Inflammatory macrophage treated with lipopolysaccharide for 1 hour (primary cell): ENCODE results near the gene KANK2.

Experiments used
- DNase-seq, 2 donors: peaks; one replicate each; pipeline ENCODE4 v3.0.0-alpha.2; 2020 to 2022

The KANK2 gene

GRCh38 chr19:11225172-11225571, 27.8 kb upstream of the KANK2 start:
- DNase-seq = no peak

DNA sequence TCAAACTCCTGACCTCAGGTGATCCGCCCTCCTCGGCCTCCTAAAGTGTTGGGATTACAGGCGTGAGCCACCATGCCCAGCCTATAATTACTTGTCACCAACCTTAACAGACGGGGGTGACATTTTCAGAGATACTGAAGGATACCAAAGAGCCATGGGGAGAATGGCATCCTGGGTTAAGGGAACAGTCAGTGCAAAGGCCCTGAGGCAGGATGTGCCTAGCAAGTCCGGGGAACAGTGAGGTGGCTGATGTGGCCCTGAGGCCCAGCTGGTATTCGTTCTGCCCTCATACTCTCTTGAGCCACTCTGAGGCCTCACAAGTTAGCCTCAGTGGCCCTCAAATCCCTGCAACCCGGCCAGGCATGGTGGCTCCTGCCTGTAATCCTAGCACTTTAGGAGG, 27.1 kb upstream of the KANK2 start:
- no peak for DNase-seq

GRCh38 chr19:11223200-11223599, 25.9 kb upstream of the KANK2 start:
- peak in 1 of 2 donors; percentile 29 for DNase-seq

- DNase-seq = no peak
Observed at GRCh38 chr19:11221082-11221598, 23.8 kb upstream of the KANK2 start.

DNA sequence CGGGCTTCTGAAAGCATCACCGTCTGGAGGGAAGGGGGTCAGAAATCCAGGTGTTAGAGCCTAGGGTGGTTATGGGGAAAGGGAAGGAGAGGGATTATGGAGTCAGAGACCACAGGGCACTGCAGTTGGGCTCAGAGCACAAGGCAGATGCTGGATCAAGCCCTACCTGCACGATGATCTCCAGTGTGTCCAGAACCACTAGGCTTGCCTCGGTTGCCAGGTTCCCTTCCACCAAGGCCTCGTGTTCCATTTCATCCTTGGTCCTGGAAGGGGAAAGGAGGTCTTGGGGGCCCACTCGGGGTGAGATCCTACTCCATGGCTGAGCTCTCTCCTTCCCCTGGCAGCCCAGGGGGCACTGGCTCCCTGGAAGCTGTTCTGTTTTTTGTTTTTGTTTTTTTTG, 17.0 kb upstream of the KANK2 start:
- no peak for DNase-seq

DNA sequence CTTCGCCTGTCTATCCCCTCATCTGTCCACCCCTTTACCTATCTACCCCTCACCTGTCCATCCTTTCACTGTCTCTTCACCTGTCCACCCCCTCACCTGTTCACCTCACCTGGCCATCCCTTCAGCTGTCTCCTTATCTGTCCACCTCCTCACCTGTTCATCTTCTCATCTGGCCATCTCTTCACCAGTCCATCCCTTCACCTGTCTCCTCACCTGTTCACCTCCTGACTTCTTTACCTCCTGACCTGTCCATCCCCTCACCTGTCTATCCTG, 13.2 kb upstream of the KANK2 start:
- DNase-seq = no peak

GRCh38 chr19:11209839-11210655, 12.7 kb upstream of the KANK2 start:
- DNase-seq = no peak

- DNase-seq = no peak
Observed at GRCh38 chr19:11208561-11209471, 11.5 kb upstream of the KANK2 start.

DNA sequence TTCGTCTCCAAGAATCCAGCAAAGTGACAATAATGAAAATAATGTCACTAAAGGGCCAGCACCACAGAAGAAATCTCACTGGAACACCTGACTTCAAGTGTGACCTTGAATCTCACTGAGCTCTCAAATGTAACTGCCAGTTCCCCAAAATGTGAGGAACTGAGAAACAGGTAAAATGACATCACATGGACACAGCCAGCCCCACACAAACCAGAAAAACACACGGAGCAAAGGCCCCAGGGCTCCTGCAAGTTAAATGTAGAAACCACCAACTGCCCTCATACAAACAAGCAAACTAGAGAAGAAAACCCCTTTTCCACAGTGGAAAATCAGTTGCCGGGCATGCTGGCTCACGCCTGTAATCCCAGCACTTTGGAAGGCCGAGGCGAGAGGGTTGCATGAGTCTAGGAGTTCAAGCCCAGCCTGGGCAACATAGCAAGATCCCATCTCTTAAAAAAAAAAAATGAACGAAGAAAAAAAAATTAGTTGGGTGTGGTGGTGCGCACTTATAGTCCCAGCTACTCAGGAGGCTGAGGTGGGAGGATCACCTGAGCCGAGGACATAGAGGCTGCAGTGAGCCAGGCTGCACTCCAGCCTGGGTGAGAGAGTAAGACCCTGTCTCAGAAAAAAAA, 8.7 kb upstream of the KANK2 start:
- DNase-seq = no peak

DNA sequence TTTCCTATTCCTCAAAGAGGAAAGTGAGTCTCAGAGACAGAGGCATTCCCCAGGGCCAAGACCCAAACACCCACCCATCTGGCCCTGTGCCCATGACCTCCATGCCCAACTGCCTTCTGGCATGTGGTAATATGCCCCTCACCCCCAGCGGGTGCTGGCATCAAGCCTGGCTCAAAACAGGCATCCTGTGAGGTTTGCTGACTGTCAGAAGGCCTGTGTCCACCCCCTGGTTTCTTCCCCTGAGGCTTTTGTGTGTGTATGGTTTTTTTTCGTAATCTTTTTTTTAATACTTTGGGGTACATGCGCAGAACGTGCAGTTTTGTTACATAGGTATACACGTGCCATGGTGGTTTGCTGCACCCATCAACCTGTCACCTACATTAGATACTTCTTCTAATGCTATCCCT, 7.6 kb upstream of the KANK2 start:
- DNase-seq = no peak

- DNase-seq = no peak
Observed at GRCh38 chr19:11204076-11204602, 6.8 kb upstream of the KANK2 start.

- DNase-seq = peak; percentile 37 to 48
Observed at GRCh38 chr19:11203194-11204075, 6.1 kb upstream of the KANK2 start.

DNA sequence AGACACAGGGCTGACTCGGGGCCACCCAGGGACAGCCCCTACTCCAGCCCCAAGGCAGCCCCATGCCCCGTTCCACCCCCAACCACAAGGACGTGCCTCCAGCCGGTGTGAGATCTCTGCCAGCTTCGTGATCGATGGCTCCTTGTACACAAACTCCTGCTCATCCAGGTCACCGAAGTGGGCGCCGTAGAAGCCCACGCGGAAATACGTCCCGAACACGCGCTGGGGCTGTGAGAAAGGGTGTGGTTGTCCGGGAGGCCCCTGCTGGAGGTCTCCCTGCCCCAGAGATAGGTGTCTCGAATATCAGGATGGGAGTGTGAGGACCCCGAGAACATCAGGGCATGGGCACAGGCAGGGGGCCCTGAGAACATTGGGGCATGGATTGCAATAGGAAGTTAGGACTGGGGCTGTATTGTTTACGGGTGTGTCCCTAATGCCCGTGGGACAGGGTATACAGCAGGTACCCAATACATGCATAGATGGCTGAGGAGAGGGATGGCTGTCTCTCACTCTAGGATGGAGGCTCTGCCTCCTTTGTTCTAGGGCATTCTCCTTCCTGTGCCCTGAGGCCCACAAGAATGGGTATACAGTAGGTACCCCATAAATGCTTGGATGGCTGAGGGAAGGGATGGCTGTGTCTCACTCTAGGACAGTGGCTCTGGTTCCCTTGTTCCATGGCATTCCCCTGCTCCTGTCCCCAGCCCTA, 5.3 kb upstream of the KANK2 start:
- no peak for DNase-seq

DNA sequence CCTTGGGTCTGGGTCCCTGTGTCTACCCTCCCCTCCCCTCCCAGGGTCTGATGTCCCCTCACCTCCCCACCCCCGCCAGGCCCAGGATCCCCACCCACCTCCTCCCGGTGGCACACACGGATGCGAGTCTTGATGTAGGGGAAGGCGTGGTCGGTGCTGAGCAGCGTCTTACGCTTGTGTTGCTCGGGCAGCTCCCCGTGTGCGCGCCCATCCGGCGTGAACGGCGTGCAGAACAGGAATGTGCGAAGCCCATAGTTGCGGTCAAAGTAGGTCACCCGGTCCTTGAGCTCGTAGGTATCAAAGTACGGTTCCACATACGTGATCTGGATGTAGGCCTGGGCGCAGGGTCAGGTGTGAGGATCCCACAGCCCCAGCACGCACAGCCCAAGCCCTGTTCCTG, 4.4 kb upstream of the KANK2 start:
- no peak for DNase-seq

- DNase-seq = no peak
Observed at GRCh38 chr19:11200931-11201330, 3.6 kb upstream of the KANK2 start.

GRCh38 chr19:11200015-11200574, 2.8 kb upstream of the KANK2 start:
- DNase-seq = no peak

DNA sequence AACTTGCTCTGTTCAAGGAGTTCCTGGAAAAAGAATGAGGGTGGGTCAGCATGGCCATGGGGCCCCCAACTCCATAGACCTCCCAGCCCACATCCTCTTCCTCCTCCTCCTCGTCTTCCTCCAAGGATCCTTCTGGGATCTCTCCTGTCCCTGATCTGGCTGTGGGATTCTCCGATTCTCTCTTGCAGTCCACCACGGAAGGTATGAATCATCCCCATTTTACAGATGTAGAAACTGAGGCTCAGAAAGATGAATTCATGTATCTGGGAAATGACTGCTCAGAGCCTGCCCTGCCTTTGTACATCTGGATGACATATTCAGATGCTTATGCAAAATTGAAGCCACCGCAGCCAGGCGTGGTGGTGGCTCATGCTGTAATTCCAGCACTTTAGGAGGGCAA, 2.2 kb upstream of the KANK2 start:
- no peak for DNase-seq

DNA sequence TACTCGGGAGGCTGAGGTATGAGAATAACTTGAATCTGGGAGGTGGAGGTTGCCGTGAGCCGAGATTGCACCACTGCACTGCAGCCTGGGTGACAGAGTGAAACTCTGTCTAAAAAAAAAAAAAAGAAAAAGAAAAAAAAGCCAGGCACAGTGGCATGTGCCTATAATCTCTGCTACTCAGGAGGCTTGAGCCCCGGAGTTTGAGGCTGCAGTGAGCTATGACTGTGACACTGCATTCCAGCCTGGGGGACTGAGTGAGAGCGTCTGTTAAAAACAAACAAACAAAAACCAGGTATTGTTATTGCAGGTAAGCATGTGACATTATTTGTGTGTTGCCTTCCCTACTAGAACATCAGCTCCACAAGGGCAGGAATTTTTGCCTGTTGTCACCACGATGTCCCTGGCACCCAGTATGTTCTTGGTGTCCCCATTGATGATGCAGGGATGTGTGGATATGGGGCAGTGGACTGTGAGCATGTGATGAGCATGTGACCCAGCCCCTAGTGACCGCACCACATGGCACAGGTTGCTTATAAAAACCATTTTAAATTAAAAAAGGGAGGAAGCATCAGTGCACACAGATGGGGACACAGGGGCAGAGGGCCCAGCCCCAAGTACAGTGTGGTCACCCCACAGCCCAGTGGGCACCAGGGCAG, 1.6 kb upstream of the KANK2 start:
- DNase-seq = no peak

- DNase-seq = no peak
Observed at GRCh38 chr19:11198175-11198534, 810 bp upstream of the KANK2 start.

GRCh38 chr19:11196406-11197287, 698 bp downstream of the KANK2 start:
- DNase-seq = no peak
